DMS79 (cell line): ENCODE results near the gene RAB11A.

Experiments
- DNase-seq: peaks from one replicate; lab custom pipeline; 2025; lab: John Stamatoyannopoulos, UW

Gene RAB11A

DNA sequence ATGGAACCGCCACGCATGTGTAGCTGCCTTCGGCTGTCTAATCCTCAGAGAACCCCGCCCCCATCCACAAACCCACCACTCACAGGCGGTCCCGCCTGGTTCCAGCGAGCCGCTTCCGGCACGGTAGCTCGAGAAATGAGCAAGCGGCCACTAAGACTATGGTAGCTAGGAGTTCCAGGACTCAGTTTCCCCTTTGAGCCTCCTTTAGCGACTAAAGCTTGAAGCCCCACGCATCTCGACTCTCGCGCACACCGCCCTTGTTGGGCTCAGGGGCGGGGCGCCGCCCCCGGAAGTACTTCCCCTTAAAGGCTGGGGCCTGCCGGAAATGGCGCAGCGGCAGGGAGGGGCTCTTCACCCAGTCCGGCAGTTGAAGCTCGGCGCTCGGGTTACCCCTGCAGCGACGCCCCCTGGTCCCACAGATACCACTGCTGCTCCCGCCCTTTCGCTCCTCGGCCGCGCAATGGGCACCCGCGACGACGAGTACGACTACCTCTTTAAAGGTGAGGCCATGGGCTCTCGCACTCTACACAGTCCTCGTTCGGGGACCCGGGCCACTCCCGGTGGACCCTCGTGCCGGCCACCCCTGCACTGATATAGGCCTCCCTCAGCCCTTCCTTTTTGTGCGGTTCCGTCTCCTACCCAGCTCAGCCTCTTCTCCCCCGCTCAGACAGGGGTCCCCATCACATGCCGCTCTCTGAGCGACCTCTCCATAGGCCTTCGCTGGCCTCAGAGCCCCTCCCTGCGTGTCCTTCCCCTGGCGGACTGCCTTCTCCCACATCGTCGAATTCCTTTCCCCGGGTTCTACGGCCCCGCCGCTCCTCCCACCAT is at the start of gene RAB11A:
RAB11A (plus strand) TSS at position 366 of the 828 bp plus-strand sequence; CDS start at position 461, 95 bp downstream.
- DNase-seq: peak; percentile 61

DNA sequence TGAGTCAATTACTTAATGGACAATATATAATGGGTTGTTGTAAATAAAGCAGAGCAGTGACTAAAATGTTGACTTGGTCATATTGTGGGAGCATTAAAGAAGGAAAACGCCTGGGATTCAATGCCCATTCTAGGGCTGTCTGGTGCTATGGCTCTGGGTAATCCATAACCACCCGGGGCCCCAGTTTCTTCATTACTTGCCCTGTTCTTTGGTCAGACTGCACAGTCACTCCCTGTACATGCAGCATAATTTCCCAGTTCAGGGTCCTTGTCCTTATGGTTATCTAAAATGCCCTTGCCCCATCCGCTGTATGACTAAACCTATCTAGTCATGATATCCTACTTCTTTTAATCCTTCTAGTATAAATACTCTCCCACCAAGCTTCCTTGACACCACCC is 49.7 kb upstream of the RAB11A start:
- DNase-seq: no peak

DNA sequence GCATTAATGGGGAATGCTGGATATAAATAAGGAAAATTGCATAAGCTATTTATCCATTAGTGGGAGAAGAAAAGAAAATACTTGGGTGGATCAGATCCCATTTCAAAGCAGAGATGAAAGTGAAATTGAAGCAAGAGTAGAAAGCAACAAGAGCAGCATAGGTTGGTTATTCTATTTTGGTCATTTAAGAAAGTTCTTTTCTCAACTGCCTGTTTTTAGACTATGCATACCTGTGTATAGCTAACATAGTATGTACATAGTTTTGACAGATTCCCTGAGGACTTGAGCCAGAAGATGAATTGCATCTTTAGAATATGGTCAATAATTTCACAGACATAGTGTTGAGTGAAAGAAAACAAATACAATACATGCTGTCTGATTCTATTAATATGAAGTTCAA is 48.2 kb upstream of the RAB11A start:
- DNase-seq: no peak

DNA sequence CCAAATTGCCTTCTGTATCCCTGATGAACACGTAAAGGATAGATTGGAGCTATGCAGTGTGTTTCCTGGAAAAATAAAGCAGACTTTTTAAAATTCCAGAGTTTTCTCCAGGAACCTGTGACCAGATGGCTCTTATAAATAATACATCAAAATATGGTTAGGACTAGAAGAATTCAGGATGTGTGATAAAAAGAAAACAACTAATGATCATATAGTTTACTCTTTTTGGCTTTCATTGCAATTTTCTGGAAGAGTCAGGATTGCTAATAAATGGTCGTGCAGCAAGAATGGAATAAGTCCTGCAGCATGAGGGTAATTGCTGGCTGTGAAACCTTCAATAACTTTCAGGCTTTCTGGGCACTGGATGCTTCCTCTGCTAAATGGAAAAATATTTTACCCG is 47.0 kb upstream of the RAB11A start:
- no peak for DNase-seq

DNA sequence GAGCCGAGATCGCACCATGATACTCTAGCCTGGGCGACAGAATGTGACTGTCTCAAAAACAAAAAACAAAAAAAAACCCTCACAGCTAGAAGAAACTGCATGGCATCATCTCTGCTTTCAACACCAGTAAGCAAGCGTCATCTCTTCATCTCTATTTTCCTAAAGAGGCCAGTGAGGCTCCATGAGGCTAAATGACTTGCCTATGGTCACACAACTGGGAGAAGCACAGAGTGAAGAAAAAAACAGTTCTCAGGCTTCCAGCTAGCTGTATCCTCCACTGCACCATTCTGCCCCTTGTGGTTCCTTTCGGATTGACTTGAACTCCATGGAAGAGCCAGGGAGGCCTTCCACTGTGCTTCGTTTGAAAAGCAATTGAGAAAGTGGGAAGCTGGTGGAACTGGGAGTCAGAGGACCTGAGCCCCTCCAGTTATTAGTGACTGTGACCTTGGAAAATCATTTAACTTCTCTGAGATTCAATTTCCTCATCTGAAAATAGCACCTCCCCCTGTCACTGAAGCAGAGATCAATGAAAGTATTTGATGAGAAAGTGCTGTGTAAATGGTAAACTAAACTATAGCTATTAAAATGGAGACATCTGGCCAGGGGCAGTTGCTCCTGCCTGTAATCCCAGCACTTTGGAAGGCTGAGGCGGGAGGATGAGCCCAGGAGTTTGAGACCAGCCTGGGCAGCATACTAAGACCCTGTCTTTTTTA is 45.1 kb upstream of the RAB11A start:
- DNase-seq: no peak

DNA sequence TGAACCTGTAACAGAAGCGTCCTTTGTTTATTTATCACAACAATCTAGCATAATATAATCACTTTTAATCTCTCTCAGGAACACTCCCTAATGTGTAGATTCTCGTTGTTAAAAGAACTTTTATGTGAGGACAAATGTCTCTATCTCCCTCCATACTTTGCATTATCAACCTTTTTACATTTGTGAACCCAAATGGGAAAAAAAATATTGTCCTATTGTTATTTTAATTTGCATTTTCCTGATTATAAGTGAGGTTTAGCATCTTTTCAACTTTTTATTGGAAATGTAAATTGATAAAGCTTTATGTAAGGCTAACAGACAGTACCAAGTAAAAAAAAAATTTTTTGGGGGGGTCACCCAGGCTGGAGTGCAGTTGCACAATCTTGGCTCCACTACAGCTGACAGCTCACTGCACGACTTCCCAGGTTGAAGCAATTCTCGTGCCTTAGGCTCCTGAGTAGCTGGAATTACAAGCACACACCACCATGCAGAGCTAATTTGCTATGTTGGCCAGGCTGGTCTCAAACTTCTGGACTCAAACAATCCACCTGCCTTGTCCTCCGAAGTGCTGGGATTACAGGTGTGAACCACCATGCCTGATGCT is 44.2 kb upstream of the RAB11A start:
- DNase-seq: no peak

DNA sequence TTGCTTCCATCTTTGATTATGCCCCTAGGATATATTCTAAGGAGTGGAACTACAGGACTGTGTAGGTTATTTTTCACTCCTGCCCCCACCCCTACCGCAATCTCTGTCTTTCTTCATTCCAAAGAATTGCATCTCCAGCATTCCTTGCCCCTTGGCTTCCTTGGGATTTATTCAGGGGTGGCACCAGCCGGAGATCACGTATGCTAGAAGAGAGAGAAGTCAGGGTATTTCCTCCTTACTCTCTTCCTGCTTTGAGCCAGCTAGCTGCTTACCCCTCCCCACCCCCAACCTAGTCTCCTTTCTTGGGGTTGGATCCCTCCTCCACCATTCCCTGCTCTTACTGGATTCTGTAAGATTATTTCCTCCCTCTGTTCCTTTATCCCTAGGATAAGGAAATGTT is 42.2 kb upstream of the RAB11A start:
- no peak for DNase-seq

DNA sequence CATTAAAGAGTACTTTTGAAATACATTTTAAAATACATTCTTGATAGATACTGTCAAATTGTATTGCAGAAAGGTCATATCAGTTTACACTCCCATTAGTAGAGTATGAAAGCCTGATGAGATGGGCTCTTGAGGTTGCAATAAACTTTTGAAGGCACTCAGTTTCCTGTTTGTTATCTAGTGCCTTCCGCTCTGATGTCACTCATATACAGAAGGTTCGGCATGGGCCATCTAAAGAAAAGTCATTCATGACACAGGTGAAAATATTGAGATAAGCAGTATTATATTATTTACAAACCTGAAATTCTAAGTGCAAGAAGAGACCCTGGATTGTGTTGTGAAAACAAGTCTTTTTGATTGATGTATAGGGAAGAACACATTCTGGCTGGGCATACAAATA is 40.7 kb upstream of the RAB11A start:
- no peak for DNase-seq

DNA sequence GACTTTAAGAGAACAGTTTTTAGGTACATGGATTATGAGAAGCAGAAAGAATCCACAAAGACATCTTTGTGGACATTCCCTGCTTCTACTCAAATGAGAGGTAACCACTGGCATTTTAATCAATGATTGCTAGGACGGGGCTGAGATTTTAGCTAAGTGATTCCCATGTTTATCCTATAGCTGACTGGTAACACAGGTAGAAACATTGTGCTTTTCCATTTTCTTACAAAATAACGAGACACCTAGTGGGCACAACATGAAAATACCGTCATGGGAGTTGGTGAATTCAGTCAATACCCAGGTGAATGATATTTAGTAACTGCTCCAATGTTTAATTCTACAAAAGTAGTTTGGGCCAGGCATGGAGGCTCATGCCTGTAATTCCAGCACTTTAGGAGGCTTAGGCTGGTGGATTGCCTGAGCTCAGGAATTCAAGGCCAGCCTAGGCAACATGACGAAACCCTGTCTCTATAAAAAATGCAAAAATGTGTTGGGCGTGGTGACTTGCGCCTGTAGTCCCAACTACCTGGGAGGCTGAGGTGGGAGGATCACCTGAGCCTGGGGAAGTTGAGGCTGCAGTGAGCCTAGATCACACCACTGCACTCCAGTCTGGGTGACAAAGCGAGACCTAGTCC is 40.0 kb upstream of the RAB11A start:
- DNase-seq: no peak

DNA sequence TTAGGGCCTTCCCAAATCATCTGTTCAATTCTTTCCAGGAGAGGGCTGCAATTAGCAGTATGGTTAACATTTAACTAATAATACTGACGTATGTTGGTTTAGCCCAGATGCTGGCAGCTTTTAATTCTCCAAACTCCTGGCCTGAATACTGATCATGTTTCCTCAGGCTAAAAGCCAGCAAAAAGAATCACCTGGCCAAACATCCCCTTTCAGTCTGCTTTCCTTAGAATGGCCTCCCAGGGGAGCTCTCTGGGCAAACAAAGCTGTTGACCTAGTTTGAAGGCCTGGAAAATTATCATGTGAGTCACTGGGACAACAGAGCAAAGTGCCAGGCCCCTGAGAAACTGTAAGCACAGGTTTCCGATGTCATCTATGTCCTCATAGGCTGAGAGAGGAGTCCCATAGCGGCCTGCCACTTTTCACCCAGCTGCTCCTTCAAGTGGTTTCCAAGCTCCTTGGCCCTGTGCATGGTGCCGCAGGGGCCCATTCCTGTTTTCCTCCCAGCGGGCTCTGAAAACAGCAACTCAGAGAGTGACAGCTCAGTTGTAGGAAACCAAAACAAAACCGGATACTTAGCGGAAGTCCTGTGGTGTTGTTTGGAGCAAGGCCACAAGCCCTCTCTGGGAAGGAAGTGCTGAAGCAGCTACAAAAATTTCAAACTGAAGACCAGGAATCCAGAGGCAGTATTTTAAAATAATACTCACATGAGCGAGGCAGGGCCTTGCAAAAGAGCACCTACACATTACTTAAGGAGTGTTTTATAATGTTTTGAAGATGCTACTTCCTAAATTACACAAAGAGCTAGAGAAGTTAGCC is 36.5 kb upstream of the RAB11A start:
- DNase-seq: peak; percentile 95

DNA sequence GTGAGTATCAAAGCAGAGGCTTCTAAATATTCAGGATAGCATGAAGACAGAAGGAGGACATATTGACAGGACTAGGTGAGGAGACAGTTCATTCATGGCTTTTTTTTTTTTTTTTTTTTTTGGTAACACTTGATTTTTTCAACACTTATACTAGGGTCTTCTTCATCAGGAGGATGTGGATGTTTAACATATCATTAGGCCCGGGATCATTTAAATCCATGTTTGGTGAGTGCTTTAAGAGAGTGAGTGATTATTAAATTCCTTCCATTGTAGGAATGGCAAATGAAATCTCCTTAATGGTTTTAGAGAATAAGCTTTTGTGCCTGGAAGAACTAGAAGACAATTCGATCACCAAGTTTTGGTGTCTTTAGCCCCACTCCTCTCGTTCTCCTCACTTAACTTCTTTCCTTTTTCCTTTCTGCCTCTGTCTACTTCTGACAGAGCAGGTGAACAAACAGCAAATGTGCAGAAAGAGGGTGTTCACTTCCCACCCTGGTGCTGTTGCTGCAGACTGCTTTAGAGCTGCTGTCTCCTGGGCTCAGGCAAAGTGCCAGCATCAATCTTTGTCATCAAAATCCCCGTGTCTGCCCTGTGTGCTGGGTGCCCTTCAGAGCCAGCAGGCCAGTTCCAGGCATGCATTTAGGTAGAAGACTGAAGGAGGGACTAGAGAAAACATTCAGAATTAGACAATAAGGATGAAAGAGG is 35.6 kb upstream of the RAB11A start:
- no peak for DNase-seq

DNA sequence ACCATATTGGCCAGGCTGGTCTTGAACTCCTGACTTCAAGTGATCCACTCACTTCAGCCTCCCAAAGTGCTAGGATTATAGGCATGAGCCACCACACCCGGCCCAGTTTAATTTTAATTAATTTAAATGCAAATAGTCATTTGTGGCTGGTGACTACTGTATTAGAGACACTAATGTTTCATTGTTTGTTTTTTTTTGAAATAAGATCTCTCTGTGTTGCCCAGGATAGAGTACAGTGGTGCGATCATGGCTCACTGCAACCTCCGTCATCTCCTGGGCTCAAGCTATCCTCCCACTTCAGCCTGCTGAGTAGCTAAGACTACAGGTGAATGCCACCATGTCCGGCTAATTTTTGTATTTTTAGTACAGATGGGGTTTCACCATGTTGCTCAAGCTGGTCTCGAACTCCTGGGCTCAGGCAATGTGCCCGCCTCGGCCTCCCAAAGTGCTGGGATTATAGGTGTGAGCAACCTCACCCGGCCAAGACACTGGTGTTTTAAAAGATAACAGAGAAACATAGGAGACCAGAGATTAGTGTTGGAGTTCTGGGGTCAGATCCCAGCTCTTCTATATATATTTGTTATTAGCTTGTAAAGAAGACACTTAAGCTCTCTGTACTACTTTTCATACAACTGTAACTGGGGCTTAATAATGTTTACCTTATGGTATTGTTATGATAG is 34.5 kb upstream of the RAB11A start:
- DNase-seq: no peak

DNA sequence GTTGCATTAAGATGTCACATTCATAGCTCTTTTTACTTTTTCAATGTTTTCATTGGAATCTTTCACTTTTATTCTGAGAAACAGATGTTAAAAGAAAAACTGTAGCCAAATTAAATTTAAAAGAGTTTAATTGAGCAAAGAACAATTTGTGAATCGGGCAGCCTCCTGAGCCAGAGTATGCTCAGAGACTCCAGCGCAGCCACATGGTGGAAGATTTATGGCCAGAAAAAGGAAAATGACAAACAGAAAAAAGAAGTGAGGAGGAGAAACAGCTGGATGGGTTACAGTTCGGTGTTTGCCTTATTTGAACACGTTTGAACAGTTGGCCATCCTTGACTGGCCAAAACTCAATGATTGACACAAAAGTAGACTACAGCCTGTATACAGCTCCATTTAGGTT is 33.8 kb upstream of the RAB11A start:
- DNase-seq: no peak

DNA sequence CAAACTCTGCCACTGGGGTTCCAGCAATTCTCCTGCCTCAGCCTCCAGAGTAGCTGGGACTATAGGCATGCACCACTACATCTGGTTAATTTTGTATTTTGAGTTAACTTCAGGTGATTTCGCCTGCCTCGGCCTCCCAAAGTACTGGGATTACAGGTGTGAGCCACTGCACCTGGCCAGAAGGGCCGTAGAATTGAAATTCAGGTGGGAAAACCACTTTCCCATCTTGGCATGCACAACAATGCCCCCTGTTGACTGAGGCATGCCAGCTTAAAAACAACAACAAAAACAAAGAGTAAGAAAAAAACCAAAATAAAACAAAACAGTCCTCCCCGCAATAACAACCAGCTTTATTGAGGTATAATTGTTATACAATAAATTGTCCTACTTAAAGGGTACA is 32.6 kb upstream of the RAB11A start:
- DNase-seq: no peak

DNA sequence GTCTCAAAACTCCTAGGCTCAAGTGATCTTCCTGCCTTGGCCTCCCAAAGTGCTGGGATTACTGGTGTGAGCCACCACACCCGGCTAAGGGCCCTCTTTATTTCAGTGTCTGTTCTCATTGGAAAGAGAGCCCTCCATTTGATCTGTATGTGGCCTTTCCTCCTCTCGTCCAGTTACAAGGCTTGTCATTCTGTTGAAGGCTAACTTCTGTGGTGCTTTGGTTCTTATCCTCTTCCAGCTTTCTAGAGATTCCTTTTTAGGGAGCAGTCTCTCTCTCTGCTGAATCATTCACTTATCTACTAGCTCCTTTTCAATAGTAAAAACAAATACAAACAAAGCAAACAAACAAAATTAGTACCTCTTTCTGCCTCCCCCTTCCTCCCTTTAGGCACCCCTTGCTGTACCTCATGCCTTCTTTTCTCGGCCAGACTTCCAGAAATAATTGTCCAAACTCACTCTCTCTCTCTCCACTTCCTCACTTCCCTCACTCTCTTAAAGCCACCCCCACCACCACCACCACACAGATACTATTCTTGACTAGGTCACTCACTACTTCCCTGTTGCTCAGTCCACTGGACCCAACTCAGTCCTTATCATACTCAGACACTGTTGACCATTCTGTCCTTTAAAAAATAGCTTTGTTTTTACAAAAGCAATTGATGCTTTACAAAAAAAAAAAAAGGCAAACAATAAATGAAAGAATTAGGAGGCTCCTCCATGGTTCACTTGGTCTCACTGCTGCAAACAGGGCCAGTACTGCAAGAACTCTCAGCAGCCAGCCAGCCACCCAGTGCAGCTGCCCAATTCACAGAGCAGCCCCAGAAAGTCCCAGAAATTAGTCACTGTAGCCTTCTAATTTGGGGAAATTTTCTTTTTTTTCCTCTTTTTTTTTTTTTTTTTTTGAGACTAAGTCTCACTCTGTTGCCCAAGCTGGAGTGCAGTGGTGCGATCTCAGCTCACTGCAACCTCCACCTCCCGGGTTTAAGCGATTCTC is 31.7 kb upstream of the RAB11A start:
- no peak for DNase-seq

DNA sequence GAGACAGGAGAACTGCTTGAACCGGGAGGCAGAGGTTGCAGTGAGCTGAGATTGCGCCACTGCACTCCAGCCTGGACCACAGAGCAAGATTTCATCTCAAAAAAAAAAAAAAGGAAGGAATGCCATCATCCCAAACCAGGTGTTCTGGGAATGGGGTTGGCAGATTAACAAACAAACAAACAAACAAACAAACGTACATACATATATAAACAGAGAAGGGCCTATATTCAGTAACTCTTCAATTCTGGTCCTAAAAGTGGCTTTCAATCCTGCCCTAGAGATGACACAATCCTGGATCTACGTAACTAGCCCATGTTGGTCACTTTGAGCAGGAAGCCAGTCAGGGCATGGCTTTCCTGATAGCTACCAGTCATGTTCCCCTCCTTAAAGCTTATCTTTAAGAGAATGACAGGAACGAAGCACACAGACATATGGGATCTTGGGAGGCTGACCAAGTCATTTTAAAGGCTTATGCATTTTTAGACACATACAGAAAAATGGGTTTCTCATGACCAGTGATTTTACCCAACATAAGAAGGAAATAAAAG is 29.9 kb upstream of the RAB11A start:
- DNase-seq: no peak

DNA sequence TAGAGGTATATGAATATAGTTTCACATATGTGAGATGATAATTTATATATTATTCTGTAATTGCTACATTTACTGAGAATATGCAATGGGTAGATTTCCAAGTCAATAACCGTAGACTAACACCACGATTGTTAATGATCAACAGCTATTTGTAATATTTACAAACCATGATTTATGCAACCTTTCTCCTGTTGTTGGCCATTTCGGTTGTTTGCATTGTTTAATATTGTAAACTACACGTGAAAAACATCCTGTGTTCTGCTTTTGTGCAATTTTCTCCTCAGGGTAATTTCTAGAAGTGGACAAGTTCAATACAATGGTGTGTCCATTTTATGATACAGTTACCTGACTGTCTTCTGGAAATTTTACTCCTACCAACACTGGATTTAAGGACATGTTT is 29.3 kb upstream of the RAB11A start:
- no peak for DNase-seq

DNA sequence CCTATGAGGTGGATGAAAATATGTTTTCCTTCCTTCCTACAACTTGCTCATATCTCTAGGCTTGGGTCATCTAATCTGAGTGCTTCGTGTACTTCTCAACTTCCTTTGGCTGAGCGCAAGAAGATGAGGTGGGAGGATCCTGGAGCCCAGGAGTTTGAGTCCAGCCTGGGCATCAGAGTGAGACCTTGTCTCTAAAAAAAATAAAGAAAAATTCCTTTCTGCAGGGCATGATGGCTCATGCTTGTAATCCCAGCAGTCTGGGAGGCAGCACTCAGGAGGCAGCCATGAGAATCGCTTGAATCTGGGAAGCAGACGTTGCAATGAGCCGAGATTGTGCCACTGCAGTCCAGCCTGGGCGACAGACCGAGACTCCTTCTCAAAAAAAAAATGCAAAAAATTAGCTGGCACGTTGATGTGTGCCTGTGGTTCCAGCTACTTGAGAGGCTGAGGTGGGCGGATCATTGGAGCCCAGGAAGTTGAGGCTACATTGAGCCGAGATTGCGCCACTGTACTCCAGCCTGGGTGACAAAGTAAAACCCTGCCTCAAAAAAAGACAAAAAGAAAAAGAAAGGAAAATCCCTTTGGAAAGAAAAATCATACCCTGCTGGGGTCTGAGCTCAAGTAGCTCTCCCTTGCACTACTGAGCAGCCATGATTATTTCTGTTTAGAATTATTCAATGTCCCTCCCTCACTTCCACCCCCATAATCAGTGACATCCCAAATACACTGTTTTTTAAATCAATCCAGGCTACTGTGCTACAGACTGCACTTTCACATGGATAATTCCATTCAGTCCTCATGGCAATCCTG is 28.0 kb upstream of the RAB11A start:
- DNase-seq: no peak
